MCF 10A (cell line): Measurements from ENCODE around the gene CDS1. TPM values are rescaled to one million over a fixed set of nuclear protein-coding genes. Genes with fewer than 3 reads are reported as not detected.

Experiments used
- BruUV-seq: library from RNA; stranded (reverse); fragments of 400-500 nt; replicated peaks from 2 replicates; lab custom pipeline; 2021; lab: Mats Ljungman, UMichigan
- CTCF ChIA-PET: fragments of 300-600 bp; sonication (Branson Sonifier 250); formaldehyde crosslinking; extraction: SDS; loops from one replicate; lab custom pipeline; 2021; ENCODE audit warnings: antibody characterized with exemption, inconsistent platforms; lab: Yijun Ruan, JAX
- POLR2A ChIA-PET: fragments of 300-600, 350-650 bp; sonication (Branson Sonifier 250); formaldehyde crosslinking; extraction: SDS; loops from one replicate; lab custom pipeline; 2020; ENCODE audit warnings: antibody characterized with exemption, inconsistent platforms; lab: Yijun Ruan, JAX
- DNase-seq: peaks from one replicate; pipeline ENCODE4 v3.0.0-alpha.2; 2018; ENCODE audit not compliant: unreplicated experiment
- H3K27ac Mint-ChIP-seq: one replicate; pipeline ENCODE4 v1.8.0; 2022; ENCODE audit warnings: mild to moderate bottlenecking, low read depth, mixed read lengths; ENCODE audit not compliant: unreplicated experiment
- H3K27me3 Mint-ChIP-seq: one replicate; pipeline ENCODE4 v1.8.0; 2022; ENCODE audit warnings: mixed read lengths; ENCODE audit not compliant: insufficient read depth, unreplicated experiment
- H3K36me3 Mint-ChIP-seq: one replicate; pipeline ENCODE4 v1.8.0; 2022; ENCODE audit warnings: mild to moderate bottlenecking, moderate library complexity, mixed read lengths; ENCODE audit not compliant: insufficient read depth, unreplicated experiment
- H3K4me1 Mint-ChIP-seq: one replicate; pipeline ENCODE4 v1.8.0; 2022; ENCODE audit warnings: mixed read lengths; ENCODE audit not compliant: insufficient read depth, unreplicated experiment
- H3K4me3 Mint-ChIP-seq: one replicate; pipeline ENCODE4 v1.8.0; 2022; ENCODE audit warnings: mild to moderate bottlenecking, moderate library complexity, mixed read lengths; ENCODE audit not compliant: unreplicated experiment
- H3K9me3 Mint-ChIP-seq: one replicate; pipeline ENCODE4 v1.8.0; 2022; ENCODE audit warnings: mixed read lengths; ENCODE audit not compliant: unreplicated experiment
- CTCF ChIP-seq: fragments of 200-600 bp; IDR thresholded peaks from one replicate; pipeline ENCODE4 v1.8.0; 2022; ENCODE audit warnings: antibody characterized with exemption, mild to moderate bottlenecking; ENCODE audit not compliant: unreplicated experiment
- intact Hi-C: fragments of 100-400 bp; cut with micrococcal nuclease; formaldehyde crosslinking; loops from 2 replicates; pipeline ENCODE4 v1.14.1; 2022
- total RNA-seq: library from RNA; stranded (reverse); gene quantifications from 2 replicates; pipeline ENCODE4 v1.2.3, GENCODE V29; 2022

CDS1 gene
- total RNA-seq, 1 experiment from 2014 or later = 11.5 TPM

- H3K4me3 Mint-ChIP-seq = no peak overlapping the region
- H3K9me3 Mint-ChIP-seq = no peaks in the 10 kb centered on the region
- peaks cover 19% of the 10 kb centered on the region for H3K4me1 Mint-ChIP-seq
- BruUV-seq = TSS peak; percentile 79
- intact Hi-C loops = no loop called here
- CTCF ChIA-PET = interaction anchor here (0.6 to 4.2 kb wide), 5 partner anchors 9 to 1145 kb away, joined by 3 to 18 read pairs (median 3); no protein-coding TSS in a partner anchor
- DNase-seq = peak; percentile 84
- no peak for TF ChIP-seq CTCF
- peak overlapping the region; percentile 65 for H3K27ac Mint-ChIP-seq
- no peaks in the 10 kb centered on the region for H3K36me3 Mint-ChIP-seq
- no peaks in the 10 kb centered on the region for H3K27me3 Mint-ChIP-seq
- POLR2A ChIA-PET = interaction anchor here (1.0 to 6.6 kb wide), 6 partner anchors 9 to 38 kb away, joined by 3 to 96 read pairs (median 8); partner anchors contain the start of gene CDS1
These were observed 13.9 kb downstream of the CDS1 start for GRCh38 chr4:84596826-84597225.

GRCh38 chr4:84597450-84597849 is 14.5 kb downstream of the CDS1 start:
- POLR2A ChIA-PET = interaction anchor here (1.0 to 6.6 kb wide), 6 partner anchors 10 to 37 kb away, joined by 3 to 96 read pairs (median 8); partner anchors contain the start of gene CDS1
- H3K36me3 Mint-ChIP-seq = no peaks in the 10 kb centered on the region
- H3K27me3 Mint-ChIP-seq = no peaks in the 10 kb centered on the region
- peaks cover 19% of the 10 kb centered on the region for H3K4me1 Mint-ChIP-seq
- DNase-seq = peak; percentile 70
- H3K4me3 Mint-ChIP-seq = peak overlapping the region; percentile 23
- intact Hi-C loops = no loop called here
- TF ChIP-seq CTCF = no peak
- H3K9me3 Mint-ChIP-seq = no peaks in the 10 kb centered on the region
- no TSS peak for BruUV-seq
- CTCF ChIA-PET = interaction anchor here (0.7 to 4.2 kb wide), 4 partner anchors 13 to 193 kb away, joined by 3 to 18 read pairs (median 5); no protein-coding TSS in a partner anchor
- peak overlapping the region; percentile 65 for H3K27ac Mint-ChIP-seq

GRCh38 chr4:84606645-84607044 is 23.7 kb downstream of the CDS1 start:
- H3K27me3 Mint-ChIP-seq = no peaks in the 10 kb centered on the region
- no peaks in the 10 kb centered on the region for H3K9me3 Mint-ChIP-seq
- no TSS peak for BruUV-seq
- no peak for TF ChIP-seq CTCF
- H3K4me1 Mint-ChIP-seq = peaks cover 12% of the 10 kb centered on the region
- peak overlapping the region; percentile 78 for H3K27ac Mint-ChIP-seq
- H3K36me3 Mint-ChIP-seq = peaks cover 12% of the 10 kb centered on the region
- intact Hi-C loops = no loop called here
- ChIA-PET POLR2A (interaction anchor here (0.7 to 1.7 kb wide), 6 partner anchors 9 to 84 kb away, joined by 3 to 7 read pairs (median 4); no protein-coding TSS in a partner anchor), CTCF (interaction anchor here (0.7 kb wide), 1 partner anchor 564 kb away, joined by 6 read pairs; no protein-coding TSS in a partner anchor)
- H3K4me3 Mint-ChIP-seq = no peak overlapping the region
- DNase-seq = peak; percentile 37

GRCh38 chr4:84611531-84611930 is 28.6 kb downstream of the CDS1 start:
- no peaks in the 10 kb centered on the region for H3K9me3 Mint-ChIP-seq
- DNase-seq = no peak
- intact Hi-C loops = no loop called here
- H3K27ac Mint-ChIP-seq = no peak overlapping the region
- ChIA-PET POLR2A (interaction anchor here (0.6 to 1.1 kb wide), 2 partner anchors 60 to 79 kb away, joined by 3 to 4 read pairs; no protein-coding TSS in a partner anchor), CTCF (interaction anchor here (0.6 kb wide), 1 partner anchor 21 kb away, joined by 4 read pairs; no protein-coding TSS in a partner anchor)
- peaks cover 7% of the 10 kb centered on the region for H3K4me1 Mint-ChIP-seq
- no peak overlapping the region for H3K4me3 Mint-ChIP-seq
- no TSS peak for BruUV-seq
- H3K36me3 Mint-ChIP-seq = peaks cover 11% of the 10 kb centered on the region
- no peaks in the 10 kb centered on the region for H3K27me3 Mint-ChIP-seq
- TF ChIP-seq CTCF = no peak
